ENCODE results near the gene TMEM91. TPM values are rescaled to one million over a fixed set of nuclear protein-coding genes. Genes with fewer than 3 reads are reported as not detected.

Gene TMEM91
- total RNA-seq, 1 experiment from 2014 or later, result 5.3 TPM

DNA sequence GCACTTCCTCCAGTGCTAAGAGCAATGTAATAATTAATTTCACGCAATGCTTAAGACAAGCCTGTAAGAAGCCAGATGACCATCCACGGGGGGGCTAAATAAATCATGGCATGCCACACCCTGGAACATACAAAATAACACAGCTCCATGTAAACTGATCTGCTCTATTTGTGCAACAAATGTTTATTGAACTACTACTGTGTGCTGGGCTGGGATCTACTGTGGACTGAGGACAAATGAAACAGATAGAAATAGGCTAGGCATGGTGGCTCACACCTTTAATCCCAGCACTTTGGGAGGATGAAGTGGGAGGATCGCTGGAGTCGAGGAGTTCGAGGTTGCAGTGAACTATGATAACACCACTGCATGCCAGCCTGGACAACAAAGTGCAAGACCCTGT, 43.9 kb upstream of the TMEM91 start (continued):
- TF ChIP-seq, protein P1, sequence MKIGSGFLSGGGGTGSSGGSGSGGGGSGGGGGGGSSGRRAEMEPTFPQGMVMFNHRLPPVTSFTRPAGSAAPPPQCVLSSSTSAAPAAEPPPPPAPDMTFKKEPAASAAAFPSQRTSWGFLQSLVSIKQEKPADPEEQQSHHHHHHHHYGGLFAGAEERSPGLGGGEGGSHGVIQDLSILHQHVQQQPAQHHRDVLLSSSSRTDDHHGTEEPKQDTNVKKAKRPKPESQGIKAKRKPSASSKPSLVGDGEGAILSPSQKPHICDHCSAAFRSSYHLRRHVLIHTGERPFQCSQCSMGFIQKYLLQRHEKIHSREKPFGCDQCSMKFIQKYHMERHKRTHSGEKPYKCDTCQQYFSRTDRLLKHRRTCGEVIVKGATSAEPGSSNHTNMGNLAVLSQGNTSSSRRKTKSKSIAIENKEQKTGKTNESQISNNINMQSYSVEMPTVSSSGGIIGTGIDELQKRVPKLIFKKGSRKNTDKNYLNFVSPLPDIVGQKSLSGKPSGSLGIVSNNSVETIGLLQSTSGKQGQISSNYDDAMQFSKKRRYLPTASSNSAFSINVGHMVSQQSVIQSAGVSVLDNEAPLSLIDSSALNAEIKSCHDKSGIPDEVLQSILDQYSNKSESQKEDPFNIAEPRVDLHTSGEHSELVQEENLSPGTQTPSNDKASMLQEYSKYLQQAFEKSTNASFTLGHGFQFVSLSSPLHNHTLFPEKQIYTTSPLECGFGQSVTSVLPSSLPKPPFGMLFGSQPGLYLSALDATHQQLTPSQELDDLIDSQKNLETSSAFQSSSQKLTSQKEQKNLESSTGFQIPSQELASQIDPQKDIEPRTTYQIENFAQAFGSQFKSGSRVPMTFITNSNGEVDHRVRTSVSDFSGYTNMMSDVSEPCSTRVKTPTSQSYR (CRISPR knock-in tag; IDR thresholded peaks at IDR 0.05), result no peak
- TF ChIP-seq FOXJ3 (CRISPR knock-in tag; IDR thresholded peaks at IDR 0.05; ENCODE audit: borderline replicate concordance), result no peak
- TF ChIP-seq IRF2 (CRISPR knock-in tag; IDR thresholded peaks at IDR 0.05; ENCODE audit: borderline replicate concordance, low read depth), result no peak
- TF ChIP-seq ZBTB21 (CRISPR knock-in tag; IDR thresholded peaks at IDR 0.05; ENCODE audit: borderline replicate concordance), result no peak
- no peak for TF ChIP-seq JAZF1 (CRISPR knock-in tag; IDR thresholded peaks at IDR 0.05)
- TF ChIP-seq SMAD4 (CRISPR knock-in tag; IDR thresholded peaks at IDR 0.05), result no peak
- TF ChIP-seq ZNF138 (CRISPR knock-in tag; conservative IDR thresholded peaks at IDR 0.05), result no peak
- no peak for TF ChIP-seq ETV6 (CRISPR knock-in tag; IDR thresholded peaks at IDR 0.05)
- no peak for TF ChIP-seq OVOL2 (CRISPR knock-in tag; IDR thresholded peaks at IDR 0.05; ENCODE audit: borderline replicate concordance)
- TF ChIP-seq SMAD3 (CRISPR knock-in tag; IDR thresholded peaks at IDR 0.05; ENCODE audit: borderline replicate concordance), result no peak
- TF ChIP-seq, protein P2, sequence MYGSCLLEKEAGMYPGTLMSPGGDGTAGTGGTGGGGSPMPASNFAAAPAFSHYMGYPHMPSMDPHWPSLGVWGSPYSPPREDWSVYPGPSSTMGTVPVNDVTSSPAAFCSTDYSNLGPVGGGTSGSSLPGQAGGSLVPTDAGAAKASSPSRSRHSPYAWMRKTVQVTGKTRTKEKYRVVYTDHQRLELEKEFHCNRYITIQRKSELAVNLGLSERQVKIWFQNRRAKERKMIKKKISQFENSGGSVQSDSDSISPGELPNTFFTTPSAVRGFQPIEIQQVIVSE (CRISPR knock-in tag; IDR thresholded peaks at IDR 0.05; ENCODE audit: borderline replicate concordance), result no peak

DNA sequence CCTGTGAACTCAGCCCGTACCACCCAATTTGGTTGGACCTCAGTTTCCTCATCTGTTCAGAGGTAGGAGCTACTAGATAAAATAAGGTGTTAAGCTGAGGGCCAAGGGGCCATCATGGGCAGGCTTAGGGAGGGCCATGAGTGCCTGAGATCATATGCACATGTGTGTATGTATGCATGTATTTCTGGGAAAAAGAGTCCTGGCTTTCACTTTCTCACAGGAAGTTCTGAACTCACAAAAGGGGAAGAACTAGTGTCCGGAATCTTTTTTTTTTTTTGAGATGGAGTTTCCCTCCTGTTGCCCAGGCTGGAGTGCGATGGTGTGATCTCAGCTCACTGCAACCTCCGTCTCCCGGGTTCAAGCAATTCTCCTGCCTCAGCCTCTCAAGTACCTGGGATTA, 41.5 kb upstream of the TMEM91 start:
- ATAC-seq, result no peak
- ChIA-PET POLR2A (interaction anchor here (0.6 kb wide), 1 partner anchor 93 kb away, joined by 5 read pairs; no protein-coding TSS in a partner anchor), CTCF (interaction anchor here (0.7 to 1.0 kb wide), 2 partner anchors 18 to 229 kb away, joined by 3 to 8 read pairs; no protein-coding TSS in a partner anchor)
- no peak for TF ChIP-seq ZNF121 (CRISPR knock-in tag; IDR thresholded peaks at IDR 0.05)
- TF ChIP-seq, protein P3, sequence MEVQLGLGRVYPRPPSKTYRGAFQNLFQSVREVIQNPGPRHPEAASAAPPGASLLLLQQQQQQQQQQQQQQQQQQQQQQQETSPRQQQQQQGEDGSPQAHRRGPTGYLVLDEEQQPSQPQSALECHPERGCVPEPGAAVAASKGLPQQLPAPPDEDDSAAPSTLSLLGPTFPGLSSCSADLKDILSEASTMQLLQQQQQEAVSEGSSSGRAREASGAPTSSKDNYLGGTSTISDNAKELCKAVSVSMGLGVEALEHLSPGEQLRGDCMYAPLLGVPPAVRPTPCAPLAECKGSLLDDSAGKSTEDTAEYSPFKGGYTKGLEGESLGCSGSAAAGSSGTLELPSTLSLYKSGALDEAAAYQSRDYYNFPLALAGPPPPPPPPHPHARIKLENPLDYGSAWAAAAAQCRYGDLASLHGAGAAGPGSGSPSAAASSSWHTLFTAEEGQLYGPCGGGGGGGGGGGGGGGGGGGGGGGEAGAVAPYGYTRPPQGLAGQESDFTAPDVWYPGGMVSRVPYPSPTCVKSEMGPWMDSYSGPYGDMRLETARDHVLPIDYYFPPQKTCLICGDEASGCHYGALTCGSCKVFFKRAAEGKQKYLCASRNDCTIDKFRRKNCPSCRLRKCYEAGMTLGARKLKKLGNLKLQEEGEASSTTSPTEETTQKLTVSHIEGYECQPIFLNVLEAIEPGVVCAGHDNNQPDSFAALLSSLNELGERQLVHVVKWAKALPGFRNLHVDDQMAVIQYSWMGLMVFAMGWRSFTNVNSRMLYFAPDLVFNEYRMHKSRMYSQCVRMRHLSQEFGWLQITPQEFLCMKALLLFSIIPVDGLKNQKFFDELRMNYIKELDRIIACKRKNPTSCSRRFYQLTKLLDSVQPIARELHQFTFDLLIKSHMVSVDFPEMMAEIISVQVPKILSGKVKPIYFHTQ (CRISPR knock-in tag; IDR thresholded peaks at IDR 0.05), result no peak
- TF ChIP-seq TEAD4 (CRISPR knock-in tag; IDR thresholded peaks at IDR 0.05), result no peak
- TF ChIP-seq GABPB1 (CRISPR knock-in tag; IDR thresholded peaks at IDR 0.05), result no peak
- TF ChIP-seq, protein P4, sequence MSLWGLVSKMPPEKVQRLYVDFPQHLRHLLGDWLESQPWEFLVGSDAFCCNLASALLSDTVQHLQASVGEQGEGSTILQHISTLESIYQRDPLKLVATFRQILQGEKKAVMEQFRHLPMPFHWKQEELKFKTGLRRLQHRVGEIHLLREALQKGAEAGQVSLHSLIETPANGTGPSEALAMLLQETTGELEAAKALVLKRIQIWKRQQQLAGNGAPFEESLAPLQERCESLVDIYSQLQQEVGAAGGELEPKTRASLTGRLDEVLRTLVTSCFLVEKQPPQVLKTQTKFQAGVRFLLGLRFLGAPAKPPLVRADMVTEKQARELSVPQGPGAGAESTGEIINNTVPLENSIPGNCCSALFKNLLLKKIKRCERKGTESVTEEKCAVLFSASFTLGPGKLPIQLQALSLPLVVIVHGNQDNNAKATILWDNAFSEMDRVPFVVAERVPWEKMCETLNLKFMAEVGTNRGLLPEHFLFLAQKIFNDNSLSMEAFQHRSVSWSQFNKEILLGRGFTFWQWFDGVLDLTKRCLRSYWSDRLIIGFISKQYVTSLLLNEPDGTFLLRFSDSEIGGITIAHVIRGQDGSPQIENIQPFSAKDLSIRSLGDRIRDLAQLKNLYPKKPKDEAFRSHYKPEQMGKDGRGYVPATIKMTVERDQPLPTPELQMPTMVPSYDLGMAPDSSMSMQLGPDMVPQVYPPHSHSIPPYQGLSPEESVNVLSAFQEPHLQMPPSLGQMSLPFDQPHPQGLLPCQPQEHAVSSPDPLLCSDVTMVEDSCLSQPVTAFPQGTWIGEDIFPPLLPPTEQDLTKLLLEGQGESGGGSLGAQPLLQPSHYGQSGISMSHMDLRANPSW (CRISPR knock-in tag; conservative IDR thresholded peaks at IDR 0.05; ENCODE audit: low read depth), result no peak
- Mint-ChIP-seq H3K9me3 (no peaks in the 10 kb centered on the region), H3K4me3 (no peak overlapping the region), H3K27ac (no peak overlapping the region), H3K4me1 (peaks cover 26% of the 10 kb centered on the region), H3K27me3 (ENCODE audit: low read depth) (peaks cover 19% of the 10 kb centered on the region), H3K36me3 (no peaks in the 10 kb centered on the region)
- no peak for DNase-seq (ENCODE audit: low spot score)

All from WTC11 (cell line).